Glutamatergic neuron (in vitro differentiated cells): ENCODE data around the gene MTRFR. TPM values are rescaled to one million over a fixed set of nuclear protein-coding genes. Genes with fewer than 3 reads are reported as not detected.
A peak's percentile ranks its signal among the peaks of the same experiment; 100 is the strongest.

Experiments
- DNase-seq: peaks from one replicate; pipeline ENCODE4 v3.0.0; 2022
- H3K27ac Mint-ChIP-seq: one replicate; pipeline ENCODE4 v1.8.0; 2020; ENCODE audit warnings: mild to moderate bottlenecking, mixed read lengths, inconsistent platforms; ENCODE audit not compliant: unreplicated experiment
- H3K27me3 Mint-ChIP-seq: one replicate; pipeline ENCODE4 v1.8.0; 2020; ENCODE audit warnings: mild to moderate bottlenecking, moderate library complexity, mixed read lengths, inconsistent platforms; ENCODE audit not compliant: unreplicated experiment
- H3K36me3 Mint-ChIP-seq: one replicate; pipeline ENCODE4 v1.8.0; 2020; ENCODE audit warnings: mild to moderate bottlenecking, mixed read lengths, inconsistent platforms; ENCODE audit not compliant: unreplicated experiment
- H3K4me1 Mint-ChIP-seq: one replicate; pipeline ENCODE4 v1.8.0; 2020; ENCODE audit warnings: mild to moderate bottlenecking, low read depth, mixed read lengths, inconsistent platforms; ENCODE audit not compliant: unreplicated experiment
- H3K4me3 Mint-ChIP-seq: one replicate; pipeline ENCODE4 v1.8.0; 2020; ENCODE audit warnings: mild to moderate bottlenecking, mixed read lengths, inconsistent platforms; ENCODE audit not compliant: unreplicated experiment
- H3K9me3 Mint-ChIP-seq: one replicate; pipeline ENCODE4 v1.8.0; 2020; ENCODE audit warnings: mild to moderate bottlenecking, moderate library complexity, mixed read lengths, inconsistent platforms; ENCODE audit not compliant: unreplicated experiment
- CTCF ChIP-seq: fragments of 200-600 bp; sonication (generic); IDR thresholded peaks from one replicate; pipeline ENCODE4 v1.5.0; 2021; ENCODE audit not compliant: partially characterized antibody, unreplicated experiment
- total RNA-seq: library from RNA; stranded (reverse); fragmentation: NEBNext Ultra II Directional; extraction: Animal tissue kit (Norgen Biotek cat#: 25700); gene quantifications from one replicate; pipeline ENCODE4 v1.2.1, GENCODE V29; 2021; ENCODE audit not compliant: unreplicated experiment

The MTRFR gene
- total RNA-seq, 1 donor from 2014 or later = 11.1 TPM

GRCh38 chr12:123258593-123258992, 25.4 kb downstream of the MTRFR start:
- no peak for TF ChIP-seq CTCF
- Mint-ChIP-seq H3K4me3 (no peak overlapping the region), H3K27ac (no peak overlapping the region), H3K27me3 (peaks cover 4% of the 10 kb centered on the region), H3K36me3 (no peaks in the 10 kb centered on the region), H3K9me3 (peaks cover 7% of the 10 kb centered on the region), H3K4me1 (peaks cover 2% of the 10 kb centered on the region)
- no peak for DNase-seq

GRCh38 chr12:123260081-123260480, 26.8 kb downstream of the MTRFR start:
- Mint-ChIP-seq H3K27ac (no peak overlapping the region), H3K4me1 (peaks cover 3% of the 10 kb centered on the region), H3K9me3 (peaks cover 7% of the 10 kb centered on the region), H3K27me3 (peaks cover 4% of the 10 kb centered on the region), H3K36me3 (no peaks in the 10 kb centered on the region), H3K4me3 (no peak overlapping the region)
- TF ChIP-seq CTCF = no peak
- no peak for DNase-seq

GRCh38 chr12:123261196-123261595, 28.0 kb downstream of the MTRFR start:
- DNase-seq = no peak
- Mint-ChIP-seq H3K4me1 (peaks cover 3% of the 10 kb centered on the region), H3K4me3 (no peak overlapping the region), H3K27ac (no peak overlapping the region), H3K27me3 (peaks cover 7% of the 10 kb centered on the region), H3K9me3 (peaks cover 7% of the 10 kb centered on the region), H3K36me3 (no peaks in the 10 kb centered on the region)
- TF ChIP-seq CTCF = no peak

- TF ChIP-seq CTCF = no peak
- DNase-seq = no peak
- H3K27me3 Mint-ChIP-seq = peaks cover 11% of the 10 kb centered on the region
- peaks cover 14% of the 10 kb centered on the region for H3K4me1 Mint-ChIP-seq
- no peak overlapping the region for H3K4me3 Mint-ChIP-seq
- no peak overlapping the region for H3K27ac Mint-ChIP-seq
- H3K9me3 Mint-ChIP-seq = peaks cover 10% of the 10 kb centered on the region
- no peaks in the 10 kb centered on the region for H3K36me3 Mint-ChIP-seq
Observed at GRCh38 chr12:123263196-123263817, 30.1 kb downstream of the MTRFR start.

- H3K27me3 Mint-ChIP-seq = peaks cover 15% of the 10 kb centered on the region
- peaks cover 22% of the 10 kb centered on the region for H3K4me1 Mint-ChIP-seq
- no peak overlapping the region for H3K4me3 Mint-ChIP-seq
- no peaks in the 10 kb centered on the region for H3K36me3 Mint-ChIP-seq
- peaks cover 14% of the 10 kb centered on the region for H3K9me3 Mint-ChIP-seq
- DNase-seq = peak; percentile 65
- peak overlapping the region; percentile 23 for H3K27ac Mint-ChIP-seq
- no peak for TF ChIP-seq CTCF
Observed at GRCh38 chr12:123264642-123265041, 31.4 kb downstream of the MTRFR start.
